Ishikawa (cell line): Measurements from ENCODE around the gene ARX.

ENCODE experiments used
- CEBPB ChIP-seq: IDR thresholded peaks from 2 replicates; pipeline ENCODE4 v1.6.1; 2012
- CREB1 ChIP-seq: IDR thresholded peaks from 2 replicates; pipeline ENCODE4 v1.6.1; 2012; ENCODE audit warnings: low read depth
- EP300 ChIP-seq: IDR thresholded peaks from 2 replicates; pipeline ENCODE4 v1.6.1; 2012; ENCODE audit warnings: borderline replicate concordance
- NFIC ChIP-seq: IDR thresholded peaks from 2 replicates; pipeline ENCODE4 v1.6.1; 2012
- RAD21 ChIP-seq: IDR thresholded peaks from 2 replicates; pipeline ENCODE4 v1.6.1; 2012; ENCODE audit warnings: low read depth
- TAF1 ChIP-seq: IDR thresholded peaks from 2 replicates; pipeline ENCODE4 v1.6.1; 2012; ENCODE audit warnings: low read depth, mild to moderate bottlenecking
- TCF12 ChIP-seq: IDR thresholded peaks from 2 replicates; pipeline ENCODE4 v1.6.1; 2012; ENCODE audit warnings: low read depth
- TEAD4 ChIP-seq: IDR thresholded peaks from 2 replicates; pipeline ENCODE4 v1.6.1; 2012
- YY1 ChIP-seq: IDR thresholded peaks from 2 replicates; pipeline ENCODE4 v1.6.1; 2012; ENCODE audit warnings: low read depth
- ZBTB7A ChIP-seq: IDR thresholded peaks from 2 replicates; pipeline ENCODE4 v1.6.1; 2012; ENCODE audit warnings: low read depth
- TF ChIP-seq, protein P1 (sequence below): IDR thresholded peaks from 2 replicates; pipeline ENCODE4 v1.6.1; 2012

DNA sequence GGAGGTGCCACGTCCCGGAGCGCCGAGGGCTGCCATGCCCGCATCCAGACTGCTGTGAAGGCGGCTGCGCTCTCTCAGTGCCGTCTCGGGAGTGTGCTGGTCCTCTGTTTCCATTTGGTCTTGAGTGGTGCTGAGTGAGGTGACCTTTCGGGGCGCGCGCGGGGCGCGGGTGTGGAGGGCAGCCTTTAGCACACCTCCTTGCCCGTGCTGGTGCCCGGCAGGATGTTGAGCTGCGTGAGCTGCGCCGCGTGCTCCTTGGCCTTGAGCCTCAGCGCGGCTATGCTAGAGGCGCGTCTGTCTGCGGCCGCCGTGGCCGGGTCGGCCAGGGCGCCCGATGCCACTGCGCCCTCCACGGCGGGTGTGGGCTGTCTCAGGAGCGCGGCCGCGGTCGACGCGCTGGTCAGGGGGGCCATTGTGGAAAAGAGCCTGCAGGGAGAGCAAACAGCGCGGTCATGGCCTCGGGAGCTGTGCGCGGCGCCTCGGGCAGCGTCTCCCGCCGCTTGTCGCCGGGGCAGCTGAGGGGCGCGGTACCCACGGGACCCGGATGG, 11.2 kb downstream of the ARX start:
- TF ChIP-seq RAD21: no peak
- TF ChIP-seq CEBPB: no peak
- no peak for TF ChIP-seq ZBTB7A
- no peak for TF ChIP-seq EP300
- TF ChIP-seq, protein P1, sequence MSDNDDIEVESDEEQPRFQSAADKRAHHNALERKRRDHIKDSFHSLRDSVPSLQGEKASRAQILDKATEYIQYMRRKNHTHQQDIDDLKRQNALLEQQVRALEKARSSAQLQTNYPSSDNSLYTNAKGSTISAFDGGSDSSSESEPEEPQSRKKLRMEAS: no peak
- TF ChIP-seq NFIC: no peak
- TF ChIP-seq TCF12: no peak
- no peak for TF ChIP-seq CREB1
- TF ChIP-seq YY1: no peak
- TF ChIP-seq TAF1: no peak
- TF ChIP-seq TEAD4: no peak
